ENCODE data around the gene TMEM229B.
"Not testable (repeated sequence)": the region's sequence is repeated elsewhere in the genome, so short reads cannot be mapped to it uniquely, and the experiment has no call there.

TMEM229B gene

GRCh38 chr14:67483579-67484285, 4.8 kb downstream of the TMEM229B start:
- no peak for DNase-seq

- DNase-seq: no peak
Measured at GRCh38 chr14:67482231-67483164, 6.0 kb downstream of the TMEM229B start.

- DNase-seq: no peak
Measured at GRCh38 chr14:67480011-67480410, 8.5 kb downstream of the TMEM229B start.

- no peak for DNase-seq
Measured at GRCh38 chr14:67478800-67479084, 9.8 kb downstream of the TMEM229B start.

GRCh38 chr14:67477926-67478799, 10.4 kb downstream of the TMEM229B start:
- no peak for DNase-seq

- DNase-seq: no peak
Measured at GRCh38 chr14:67474366-67474765, 14.2 kb downstream of the TMEM229B start.

- DNase-seq: no peak
Measured at GRCh38 chr14:67473290-67474082, 15.0 kb downstream of the TMEM229B start.

GRCh38 chr14:67472726-67473125, 15.8 kb downstream of the TMEM229B start:
- no peak for DNase-seq

GRCh38 chr14:67469954-67470353, 18.6 kb downstream of the TMEM229B start:
- DNase-seq: no peak

- DNase-seq: no peak
Measured at GRCh38 chr14:67468378-67468730, 20.2 kb downstream of the TMEM229B start.

GRCh38 chr14:67467134-67467533, 21.4 kb downstream of the TMEM229B start:
- DNase-seq: no peak

GRCh38 chr14:67464879-67465278, 23.6 kb downstream of the TMEM229B start:
- DNase-seq: no peak

GRCh38 chr14:67464377-67464776, 24.1 kb downstream of the TMEM229B start:
- no peak for DNase-seq

- DNase-seq: no peak
Measured at GRCh38 chr14:67463900-67464299, 24.6 kb downstream of the TMEM229B start.

GRCh38 chr14:67461996-67462395, 26.5 kb downstream of the TMEM229B start:
- no peak for DNase-seq

- DNase-seq: no peak
Measured at GRCh38 chr14:67461341-67461985, 27.1 kb downstream of the TMEM229B start.

GRCh38 chr14:67459336-67459735, 29.2 kb downstream of the TMEM229B start:
- no peak for DNase-seq

GRCh38 chr14:67457782-67458181, 30.7 kb downstream of the TMEM229B start:
- DNase-seq: no peak

- DNase-seq: no peak
Measured at GRCh38 chr14:67456732-67457131, 31.8 kb downstream of the TMEM229B start.

- no peak for DNase-seq
Measured at GRCh38 chr14:67453575-67454300, 34.8 kb downstream of the TMEM229B start.

GRCh38 chr14:67451667-67452066, 36.9 kb downstream of the TMEM229B start:
- DNase-seq: not testable (repeated sequence)
